ENCODE results near the gene LRRFIP1.
"Not testable (repeated sequence)": the region's sequence is repeated elsewhere in the genome, so short reads cannot be mapped to it uniquely, and the experiment has no call there.

LRRFIP1 gene

GRCh38 chr2:237667050-237667576 lies 39.7 kb downstream of the LRRFIP1 start:
- H3K4me1 ChIP-seq (ENCODE audit: control insufficient read depth, insufficient read depth, low read length), result peaks cover 44% of the 10 kb centered on the region
- not testable (repeated sequence) for H3K9me3 ChIP-seq (ENCODE audit: control insufficient read depth, insufficient read depth, low read depth, low read length); H3K4me3 ChIP-seq (ENCODE audit: low read depth, low read length); H3K27ac ChIP-seq (ENCODE audit: low read depth, low read length); H3K9ac ChIP-seq (ENCODE audit: low read length); H3K36me3 ChIP-seq (ENCODE audit: control insufficient read depth, insufficient read depth, low read length); H3K27me3 ChIP-seq (ENCODE audit: control insufficient read depth, insufficient read depth, low read length)

GRCh38 chr2:237667893-237668292 lies 40.5 kb downstream of the LRRFIP1 start:
- no peak overlapping the region for H3K27ac ChIP-seq (ENCODE audit: low read depth, low read length)
- H3K4me3 ChIP-seq (ENCODE audit: low read depth, low read length), result no peak overlapping the region
- H3K27me3 ChIP-seq (ENCODE audit: control insufficient read depth, insufficient read depth, low read length), result no peaks in the 10 kb centered on the region
- peaks cover 39% of the 10 kb centered on the region for H3K4me1 ChIP-seq (ENCODE audit: control insufficient read depth, insufficient read depth, low read length)
- no peaks in the 10 kb centered on the region for H3K9me3 ChIP-seq (ENCODE audit: control insufficient read depth, insufficient read depth, low read depth, low read length)
- H3K36me3 ChIP-seq (ENCODE audit: control insufficient read depth, insufficient read depth, low read length), result no peaks in the 10 kb centered on the region
- H3K9ac ChIP-seq (ENCODE audit: low read length), result no peak overlapping the region

DNA sequence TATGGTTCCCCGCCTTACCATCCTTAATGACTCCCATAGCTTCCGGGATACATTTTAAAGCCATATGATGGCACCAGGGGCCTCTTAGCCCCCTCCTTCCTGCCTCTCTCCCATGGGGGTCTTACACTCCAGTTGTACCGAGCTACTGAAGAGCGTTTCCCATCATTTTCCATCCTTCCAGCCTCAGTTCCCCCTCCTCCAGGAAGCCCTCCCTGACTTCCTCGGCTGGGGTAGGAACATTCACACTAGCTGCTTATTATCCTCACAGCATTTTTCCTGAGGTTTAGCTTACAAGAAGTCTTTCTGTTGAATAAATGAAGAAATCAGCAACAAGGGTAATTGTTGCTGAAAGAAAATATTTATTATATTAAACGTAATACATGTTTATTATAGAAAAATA lies 41.1 kb downstream of the LRRFIP1 start:
- no peak overlapping the region for H3K27ac ChIP-seq (ENCODE audit: low read depth, low read length)
- H3K4me3 ChIP-seq (ENCODE audit: low read depth, low read length), result no peak overlapping the region
- H3K4me1 ChIP-seq (ENCODE audit: control insufficient read depth, insufficient read depth, low read length), result peaks cover 38% of the 10 kb centered on the region
- no peak overlapping the region for H3K9ac ChIP-seq (ENCODE audit: low read length)
- no peaks in the 10 kb centered on the region for H3K27me3 ChIP-seq (ENCODE audit: control insufficient read depth, insufficient read depth, low read length)
- H3K9me3 ChIP-seq (ENCODE audit: control insufficient read depth, insufficient read depth, low read depth, low read length), result no peaks in the 10 kb centered on the region
- no peaks in the 10 kb centered on the region for H3K36me3 ChIP-seq (ENCODE audit: control insufficient read depth, insufficient read depth, low read length)

DNA sequence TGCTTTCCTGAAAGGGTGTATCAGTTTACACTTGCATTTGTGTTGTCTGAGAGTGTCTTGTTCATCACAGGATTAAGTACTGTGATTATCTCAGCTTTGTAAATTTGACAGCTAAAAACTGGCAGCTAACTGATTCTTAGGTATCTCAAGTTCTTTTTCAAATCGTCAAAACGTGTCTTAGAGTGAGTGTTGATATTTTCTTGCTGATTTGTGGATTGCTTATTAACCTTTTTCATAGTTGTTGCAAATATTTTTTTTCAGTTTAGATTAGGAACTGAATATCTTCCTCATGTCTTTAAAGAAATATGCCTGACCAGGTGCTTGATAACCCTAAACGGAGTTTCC lies 41.9 kb downstream of the LRRFIP1 start:
- H3K36me3 ChIP-seq (ENCODE audit: control insufficient read depth, insufficient read depth, low read length), result no peaks in the 10 kb centered on the region
- H3K9ac ChIP-seq (ENCODE audit: low read length), result no peak overlapping the region
- H3K27ac ChIP-seq (ENCODE audit: low read depth, low read length), result no peak overlapping the region
- H3K4me1 ChIP-seq (ENCODE audit: control insufficient read depth, insufficient read depth, low read length), result peaks cover 38% of the 10 kb centered on the region
- no peaks in the 10 kb centered on the region for H3K9me3 ChIP-seq (ENCODE audit: control insufficient read depth, insufficient read depth, low read depth, low read length)
- no peak overlapping the region for H3K4me3 ChIP-seq (ENCODE audit: low read depth, low read length)
- no peaks in the 10 kb centered on the region for H3K27me3 ChIP-seq (ENCODE audit: control insufficient read depth, insufficient read depth, low read length)

- Histone ChIP-seq H3K27ac (ENCODE audit: low read depth, low read length) (no peak overlapping the region), H3K9me3 (ENCODE audit: control insufficient read depth, insufficient read depth, low read depth, low read length) (no peaks in the 10 kb centered on the region), H3K9ac (ENCODE audit: low read length) (no peak overlapping the region), H3K36me3 (ENCODE audit: control insufficient read depth, insufficient read depth, low read length) (no peaks in the 10 kb centered on the region), H3K4me3 (ENCODE audit: low read depth, low read length) (no peak overlapping the region), H3K27me3 (ENCODE audit: control insufficient read depth, insufficient read depth, low read length) (no peaks in the 10 kb centered on the region), H3K4me1 (ENCODE audit: control insufficient read depth, insufficient read depth, low read length) (peaks cover 43% of the 10 kb centered on the region)
These were observed 42.4 kb downstream of the LRRFIP1 start for GRCh38 chr2:237669628-237670392.

DNA sequence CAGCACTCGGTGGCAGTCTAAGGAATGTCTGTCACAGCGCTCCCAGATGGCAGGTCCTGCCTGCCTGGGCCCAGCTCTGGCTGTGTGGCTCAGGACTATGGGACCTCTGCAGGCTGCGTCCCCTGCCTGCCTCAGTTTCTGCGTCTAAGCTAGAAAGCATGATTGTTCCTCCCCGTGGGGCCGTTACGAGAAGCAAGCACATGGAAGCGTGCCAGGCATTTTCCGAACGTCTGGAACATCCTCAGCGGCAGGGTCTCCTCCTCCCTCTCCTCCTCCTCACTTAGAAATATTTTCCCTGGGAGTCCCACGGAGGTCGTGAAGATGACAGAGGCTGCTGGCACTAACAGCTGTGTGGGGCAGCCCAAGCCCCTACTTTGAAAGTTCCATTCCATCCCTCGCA lies 43.3 kb downstream of the LRRFIP1 start:
- no peak overlapping the region for H3K27ac ChIP-seq (ENCODE audit: low read depth, low read length)
- peaks cover 48% of the 10 kb centered on the region for H3K4me1 ChIP-seq (ENCODE audit: control insufficient read depth, insufficient read depth, low read length)
- H3K4me3 ChIP-seq (ENCODE audit: low read depth, low read length), result no peak overlapping the region
- H3K9me3 ChIP-seq (ENCODE audit: control insufficient read depth, insufficient read depth, low read depth, low read length), result no peaks in the 10 kb centered on the region
- no peaks in the 10 kb centered on the region for H3K36me3 ChIP-seq (ENCODE audit: control insufficient read depth, insufficient read depth, low read length)
- H3K27me3 ChIP-seq (ENCODE audit: control insufficient read depth, insufficient read depth, low read length), result no peaks in the 10 kb centered on the region
- H3K9ac ChIP-seq (ENCODE audit: low read length), result no peak overlapping the region

- H3K9ac ChIP-seq (ENCODE audit: low read length), result no peak overlapping the region
- no peaks in the 10 kb centered on the region for H3K36me3 ChIP-seq (ENCODE audit: control insufficient read depth, insufficient read depth, low read length)
- no peaks in the 10 kb centered on the region for H3K27me3 ChIP-seq (ENCODE audit: control insufficient read depth, insufficient read depth, low read length)
- peaks cover 44% of the 10 kb centered on the region for H3K4me1 ChIP-seq (ENCODE audit: control insufficient read depth, insufficient read depth, low read length)
- no peak overlapping the region for H3K4me3 ChIP-seq (ENCODE audit: low read depth, low read length)
- no peaks in the 10 kb centered on the region for H3K9me3 ChIP-seq (ENCODE audit: control insufficient read depth, insufficient read depth, low read depth, low read length)
- no peak overlapping the region for H3K27ac ChIP-seq (ENCODE audit: low read depth, low read length)
These were observed 44.2 kb downstream of the LRRFIP1 start for GRCh38 chr2:237671466-237672138.

- Histone ChIP-seq H3K4me1 (ENCODE audit: control insufficient read depth, insufficient read depth, low read length) (peaks cover 42% of the 10 kb centered on the region), H3K9ac (ENCODE audit: low read length) (no peak overlapping the region), H3K36me3 (ENCODE audit: control insufficient read depth, insufficient read depth, low read length) (no peaks in the 10 kb centered on the region)
These were observed 45.3 kb downstream of the LRRFIP1 start for GRCh38 chr2:237672731-237673129.

DNA sequence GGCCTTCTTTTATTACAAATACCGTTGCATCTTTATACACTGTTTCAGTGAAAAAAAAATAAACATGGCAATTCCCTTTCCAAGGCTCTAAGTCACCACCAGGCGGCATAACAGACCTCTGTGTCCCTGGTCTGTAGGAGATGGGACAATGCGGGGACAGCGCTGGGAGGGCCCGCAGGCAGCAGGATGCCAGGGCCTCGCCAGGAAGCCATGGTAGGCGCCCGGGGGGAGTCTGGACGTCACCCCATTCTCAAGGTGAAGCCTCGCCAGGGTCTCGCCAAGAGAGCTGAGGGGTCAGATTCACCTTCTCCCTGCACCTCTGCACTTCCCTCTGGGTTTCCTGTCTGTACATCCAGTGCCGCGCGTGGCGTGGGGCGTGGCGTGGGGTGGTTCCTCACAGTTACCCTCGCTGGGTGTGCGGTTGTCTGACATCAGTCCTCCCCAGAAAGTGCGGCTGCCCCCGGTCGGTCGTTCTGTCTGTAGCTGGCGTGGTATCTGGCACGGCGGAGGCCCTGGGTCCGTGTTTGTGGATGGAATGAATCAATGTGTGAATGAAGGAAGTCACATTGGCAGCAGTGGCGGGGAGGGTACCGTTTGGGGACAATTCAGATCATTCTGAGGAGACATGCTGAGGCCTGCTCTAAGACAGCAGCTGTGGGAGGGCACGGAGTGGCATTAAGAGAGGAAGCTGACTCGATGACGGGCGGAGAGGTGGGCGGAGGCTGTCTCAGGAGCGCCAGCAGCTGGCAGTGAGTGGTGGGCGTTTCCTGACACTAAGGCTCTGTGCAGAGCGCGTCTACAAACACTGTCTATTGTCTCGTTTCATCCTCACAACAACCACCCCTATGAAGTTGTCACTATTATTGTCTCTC lies 46.0 kb downstream of the LRRFIP1 start:
- H3K27me3 ChIP-seq (ENCODE audit: control insufficient read depth, insufficient read depth, low read length), result no peaks in the 10 kb centered on the region
- peak overlapping the region; percentile 39 for H3K4me3 ChIP-seq (ENCODE audit: low read depth, low read length)
- peaks cover 40% of the 10 kb centered on the region for H3K4me1 ChIP-seq (ENCODE audit: control insufficient read depth, insufficient read depth, low read length)
- H3K36me3 ChIP-seq (ENCODE audit: control insufficient read depth, insufficient read depth, low read length), result no peaks in the 10 kb centered on the region
- H3K9me3 ChIP-seq (ENCODE audit: control insufficient read depth, insufficient read depth, low read depth, low read length), result no peaks in the 10 kb centered on the region
- H3K27ac ChIP-seq (ENCODE audit: low read depth, low read length), result no peak overlapping the region
- no peak overlapping the region for H3K9ac ChIP-seq (ENCODE audit: low read length)

More at GRCh38 chr2:237672731-237673129, 45.3 kb downstream of the LRRFIP1 start:
- no peaks in the 10 kb centered on the region for H3K27me3 ChIP-seq (ENCODE audit: control insufficient read depth, insufficient read depth, low read length)
- H3K9me3 ChIP-seq (ENCODE audit: control insufficient read depth, insufficient read depth, low read depth, low read length), result no peaks in the 10 kb centered on the region
- H3K4me3 ChIP-seq (ENCODE audit: low read depth, low read length), result no peak overlapping the region
- H3K27ac ChIP-seq (ENCODE audit: low read depth, low read length), result no peak overlapping the region

GRCh38 chr2:237674731-237675276 lies 47.4 kb downstream of the LRRFIP1 start:
- Histone ChIP-seq H3K4me3 (ENCODE audit: low read depth, low read length) (0 out of 2 replicates have a peak overlapping the region, but pooled peaks have one; percentile 22), H3K9me3 (ENCODE audit: control insufficient read depth, insufficient read depth, low read depth, low read length) (no peaks in the 10 kb centered on the region), H3K36me3 (ENCODE audit: control insufficient read depth, insufficient read depth, low read length) (no peaks in the 10 kb centered on the region), H3K27me3 (ENCODE audit: control insufficient read depth, insufficient read depth, low read length) (no peaks in the 10 kb centered on the region), H3K27ac (ENCODE audit: low read depth, low read length) (no peak overlapping the region), H3K9ac (ENCODE audit: low read length) (no peak overlapping the region), H3K4me1 (ENCODE audit: control insufficient read depth, insufficient read depth, low read length) (peaks cover 34% of the 10 kb centered on the region)

All from HUES6 (cell line).